Epithelial cell of esophagus (primary cell): Measurements from ENCODE around the gene RGL3.
"Not testable (repeated sequence)": the region's sequence is repeated elsewhere in the genome, so short reads cannot be mapped to it uniquely, and the experiment has no call there.

ENCODE experiments used
- DNase-seq: peaks from one replicate; pipeline ENCODE4 v3.0.0; 2010; ENCODE audit warnings: low read depth
- H3K4me3 ChIP-seq: 2 replicates; pipeline ENCODE4 v1.5.1; 2011; ENCODE audit warnings: mild to moderate bottlenecking, low read length, control low read depth
- CTCF ChIP-seq: IDR thresholded peaks from 2 replicates; pipeline ENCODE4 v1.5.1; 2011; ENCODE audit warnings: low read depth, mild to moderate bottlenecking, low read length, control low read depth, inconsistent platforms; ENCODE audit not compliant: insufficient read depth; ENCODE audit errors: missing control alignments

The RGL3 gene

GRCh38 chr19:11361771-11362731, 57.1 kb downstream of the RGL3 start:
- no peak for TF ChIP-seq CTCF
- H3K4me3 ChIP-seq = no peak overlapping the region
- no peak for DNase-seq

- no peak for TF ChIP-seq CTCF
- DNase-seq = peak; percentile 38
- no peak overlapping the region for H3K4me3 ChIP-seq
Measured at GRCh38 chr19:11361037-11361770, 57.9 kb downstream of the RGL3 start.

- no peak for TF ChIP-seq CTCF
- DNase-seq = peak; percentile 53
- no peak overlapping the region for H3K4me3 ChIP-seq
Measured at GRCh38 chr19:11359421-11359820, 59.7 kb downstream of the RGL3 start.

- no peak for TF ChIP-seq CTCF
- DNase-seq = no peak
- H3K4me3 ChIP-seq = no peak overlapping the region
Measured at GRCh38 chr19:11356676-11357550, 62.2 kb downstream of the RGL3 start.

- TF ChIP-seq CTCF = no peak
- DNase-seq = no peak
Measured at GRCh38 chr19:11356074-11356397, 63.1 kb downstream of the RGL3 start.

GRCh38 chr19:11355160-11356073, 63.7 kb downstream of the RGL3 start, which contains the start of gene PLPPR2:
Gene PLPPR2 (plus strand): TSS chr19:11355432. CDS start chr19:11357674, 2,242 bp downstream.
- peak within 1 kb of the TSS; percentile 63 for H3K4me3 ChIP-seq
- DNase-seq = peak; percentile 90
- no peak for TF ChIP-seq CTCF

More at GRCh38 chr19:11356074-11356397, 63.1 kb downstream of the RGL3 start:
- H3K4me3 ChIP-seq = peak overlapping the region; percentile 63

GRCh38 chr19:11354102-11354501, 65.0 kb downstream of the RGL3 start:
- H3K4me3 ChIP-seq, DNase-seq: not testable (repeated sequence)
